PC-9 (cell line): ENCODE data around the gene SMIM1.

ENCODE experiments used
- CTCF ChIP-seq: fragments of 200-600 bp; sonication (generic); conservative IDR thresholded peaks from 2 replicates; pipeline ENCODE4 v1.6.1; 2017; ENCODE audit warnings: mixed run types, antibody characterized with exemption, mild to moderate bottlenecking, moderate library complexity
- EZH2 ChIP-seq: fragments of 200-600 bp; sonication (generic); IDR thresholded peaks from 2 replicates; pipeline ENCODE4 v1.8.0; 2017; ENCODE audit warnings: antibody characterized with exemption, low read depth

GRCh38 chr1:3762151-3762872 lies 10.2 kb upstream of the SMIM1 start:
- TF ChIP-seq CTCF, result no peak
- no peak for TF ChIP-seq EZH2
